MM.1S (cell line): ENCODE data around the gene WIPF3.

Experiments
- EZH2 ChIP-seq: fragments of 300-600 bp; sonication (generic); optimal IDR thresholded peaks from 2 replicates; pipeline ENCODE3; 2017; ENCODE audit warnings: low read depth, mild to moderate bottlenecking, antibody characterized with exemption, low read length, mixed read lengths
- EZH2phosphoT487 ChIP-seq: fragments of 300-600 bp; sonication (generic); IDR thresholded peaks from 2 replicates; pipeline ENCODE4 v1.6.1; 2018; ENCODE audit warnings: antibody characterized with exemption, low read length
- TF ChIP-seq, protein P1 (sequence below): fragments of 300-600 bp; sonication (generic); IDR thresholded peaks from 2 replicates; pipeline ENCODE4 v1.5.1; 2016; ENCODE audit warnings: antibody characterized with exemption, low read length, mixed read lengths

DNA sequence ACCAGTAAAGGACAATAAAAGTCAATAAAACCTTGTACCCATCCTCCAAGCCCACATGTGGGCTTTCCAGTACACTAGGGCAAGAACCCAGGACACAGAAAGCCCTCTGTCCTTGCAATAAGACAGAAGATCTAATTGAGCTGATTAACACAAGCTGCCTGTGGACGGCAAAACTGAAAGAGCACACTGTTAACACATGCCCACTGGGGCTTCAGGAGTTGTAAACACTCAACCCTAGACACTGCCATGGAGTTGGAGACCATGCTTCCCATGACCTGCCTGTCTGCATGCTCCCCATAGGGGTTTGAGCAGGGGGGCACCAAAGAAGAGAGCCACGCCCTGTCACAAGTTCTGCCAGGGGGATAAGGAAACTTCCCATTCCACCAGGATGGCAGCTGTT, 22.6 kb upstream of the WIPF3 start:
- TF ChIP-seq, protein P1, sequence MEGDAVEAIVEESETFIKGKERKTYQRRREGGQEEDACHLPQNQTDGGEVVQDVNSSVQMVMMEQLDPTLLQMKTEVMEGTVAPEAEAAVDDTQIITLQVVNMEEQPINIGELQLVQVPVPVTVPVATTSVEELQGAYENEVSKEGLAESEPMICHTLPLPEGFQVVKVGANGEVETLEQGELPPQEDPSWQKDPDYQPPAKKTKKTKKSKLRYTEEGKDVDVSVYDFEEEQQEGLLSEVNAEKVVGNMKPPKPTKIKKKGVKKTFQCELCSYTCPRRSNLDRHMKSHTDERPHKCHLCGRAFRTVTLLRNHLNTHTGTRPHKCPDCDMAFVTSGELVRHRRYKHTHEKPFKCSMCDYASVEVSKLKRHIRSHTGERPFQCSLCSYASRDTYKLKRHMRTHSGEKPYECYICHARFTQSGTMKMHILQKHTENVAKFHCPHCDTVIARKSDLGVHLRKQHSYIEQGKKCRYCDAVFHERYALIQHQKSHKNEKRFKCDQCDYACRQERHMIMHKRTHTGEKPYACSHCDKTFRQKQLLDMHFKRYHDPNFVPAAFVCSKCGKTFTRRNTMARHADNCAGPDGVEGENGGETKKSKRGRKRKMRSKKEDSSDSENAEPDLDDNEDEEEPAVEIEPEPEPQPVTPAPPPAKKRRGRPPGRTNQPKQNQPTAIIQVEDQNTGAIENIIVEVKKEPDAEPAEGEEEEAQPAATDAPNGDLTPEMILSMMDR: no peak
- no peak for TF ChIP-seq EZH2
- no peak for TF ChIP-seq EZH2phosphoT487
